ENCODE measurements around the gene RPS6KB1.

GRCh38 chr17:59870482-59870881, 22.4 kb upstream of the RPS6KB1 start:
- TF ChIP-seq CTCF (IDR thresholded peaks at IDR 0.05) (no peak), POLR2A (IDR thresholded peaks at IDR 0.05) (no peak)
